Mesendoderm (in vitro differentiated cells): ENCODE data around the gene CXCR3.

ENCODE experiments used
- DNase-seq: peaks from one replicate; pipeline ENCODE4 v3.0.0; 2013
- H2AK5ac ChIP-seq: 2 replicates; pipeline ENCODE4 v1.6.1; 2013; ENCODE audit warnings: low read length, inconsistent platforms
- H2BK120ac ChIP-seq: 2 replicates; pipeline ENCODE4 v1.6.1; 2013; ENCODE audit warnings: low read depth, mild to moderate bottlenecking, low read length, moderate library complexity, mixed read lengths
- H2BK15ac ChIP-seq: replicated peaks from 2 replicates; pipeline ENCODE4 v1.6.1; 2013; ENCODE audit warnings: low read depth, mild to moderate bottlenecking, moderate library complexity
- H2BK5ac ChIP-seq: 2 replicates; pipeline ENCODE4 v1.6.1; 2013; ENCODE audit warnings: low read length, inconsistent platforms
- H3K18ac ChIP-seq: 2 replicates; pipeline ENCODE4 v1.6.1; 2013; ENCODE audit warnings: mild to moderate bottlenecking, low read length, mixed read lengths
- H3K23ac ChIP-seq: one replicate; pipeline ENCODE4 v1.6.1; 2013; ENCODE audit warnings: low read length
- H3K27ac ChIP-seq: 2 replicates; pipeline ENCODE4 v1.5.1; 2013; ENCODE audit warnings: low read depth, mild to moderate bottlenecking, inconsistent platforms, low read length, moderate library complexity
- H3K27me3 ChIP-seq: 2 replicates; pipeline ENCODE4 v1.6.1; 2013; ENCODE audit warnings: low read length, control low read depth, mild to moderate bottlenecking, inconsistent platforms; ENCODE audit not compliant: insufficient read depth, poor library complexity
- H3K36me3 ChIP-seq: 2 replicates; pipeline ENCODE4 v1.6.1; 2013; ENCODE audit warnings: low read length, inconsistent platforms; ENCODE audit not compliant: control insufficient read depth, insufficient read depth
- H3K4ac ChIP-seq: one replicate; pipeline ENCODE4 v1.6.1; 2013; ENCODE audit warnings: low read depth, mild to moderate bottlenecking, low read length, moderate library complexity
- H3K4me1 ChIP-seq: 2 replicates; pipeline ENCODE4 v1.6.1; 2013; ENCODE audit warnings: low read depth, low read length, inconsistent platforms; ENCODE audit not compliant: control insufficient read depth
- H3K4me2 ChIP-seq: 2 replicates; pipeline ENCODE4 v1.6.1; 2013; ENCODE audit warnings: low read length
- H3K4me3 ChIP-seq: 2 replicates; pipeline ENCODE4 v1.5.1; 2013; ENCODE audit warnings: mild to moderate bottlenecking, low read length
- H3K56ac ChIP-seq: one replicate; pipeline ENCODE4 v1.6.1; 2013; ENCODE audit warnings: low read length
- H3K79me1 ChIP-seq: 2 replicates; pipeline ENCODE4 v1.6.1; 2013; ENCODE audit warnings: low read length, inconsistent platforms
- H3K79me2 ChIP-seq: 2 replicates; pipeline ENCODE4 v1.6.1; 2013; ENCODE audit warnings: mild to moderate bottlenecking, low read length; ENCODE audit not compliant: control insufficient read depth, insufficient read depth
- H3K9ac ChIP-seq: 2 replicates; pipeline ENCODE4 v1.6.1; 2013; ENCODE audit warnings: low read length, inconsistent platforms
- H4K5ac ChIP-seq: one replicate; pipeline ENCODE4 v1.6.1; 2013; ENCODE audit warnings: low read length
- H4K8ac ChIP-seq: one replicate; pipeline ENCODE4 v1.6.1; 2013; ENCODE audit warnings: low read depth, mild to moderate bottlenecking, control low read depth, low read length, moderate library complexity
- WGBS: extraction: QIAGEN DNeasy Blood & Tissue Kit; methylation state at CpG from one replicate; pipeline ENCODE4 v1.1.7; 2013; ENCODE audit warnings: low lambda C conversion rate, missing lambda C conversion rate; ENCODE audit not compliant: insufficient coverage; ENCODE audit errors: extremely low coverage; 5-methylcytosine and 5-hydroxymethylcytosine counted together

Gene CXCR3

GRCh38 chrX:71640002-71640401, 21.7 kb upstream of the CXCR3 start:
- Histone ChIP-seq H3K4ac (no peak overlapping the region), H3K4me2 (no peak overlapping the region), H3K18ac (no peak overlapping the region), H3K79me1 (no peaks in the 10 kb centered on the region), H3K9ac (no peak overlapping the region), H3K27ac (no peak overlapping the region), H3K79me2 (no peaks in the 10 kb centered on the region), H3K4me3 (no peak overlapping the region), H3K36me3 (no peaks in the 10 kb centered on the region), H2BK120ac (no peak overlapping the region), H3K56ac (no peak overlapping the region), H2AK5ac (no peak overlapping the region), H2BK15ac (no peak overlapping the region), H4K8ac (no peak overlapping the region), H2BK5ac (no peak overlapping the region), H3K27me3 (no peaks in the 10 kb centered on the region), H3K23ac (no peak overlapping the region), H4K5ac (no peak overlapping the region), H3K4me1 (no peaks in the 10 kb centered on the region)
- DNase-seq = no peak
- WGBS = no CpG with 5 or more reads among the region's 4 CpGs

- Histone ChIP-seq H3K36me3 (no peaks in the 10 kb centered on the region), H3K79me2 (no peaks in the 10 kb centered on the region), H3K4ac (no peak overlapping the region), H3K4me1 (no peaks in the 10 kb centered on the region), H3K79me1 (no peaks in the 10 kb centered on the region), H2AK5ac (no peak overlapping the region), H3K27ac (no peak overlapping the region), H3K27me3 (no peaks in the 10 kb centered on the region), H3K56ac (no peak overlapping the region), H3K23ac (no peak overlapping the region), H4K5ac (no peak overlapping the region), H3K4me3 (no peak overlapping the region), H3K4me2 (no peak overlapping the region), H2BK15ac (no peak overlapping the region), H2BK5ac (no peak overlapping the region), H3K9ac (no peak overlapping the region), H4K8ac (no peak overlapping the region), H3K18ac (no peak overlapping the region), H2BK120ac (no peak overlapping the region)
- WGBS = no CpG with 5 or more reads among the region's 4 CpGs
- no peak for DNase-seq
Observed at GRCh38 chrX:71638409-71638808, 20.1 kb upstream of the CXCR3 start.

- Histone ChIP-seq H3K4me2 (no peak overlapping the region), H3K79me1 (no peaks in the 10 kb centered on the region), H4K5ac (no peak overlapping the region), H3K4me1 (no peaks in the 10 kb centered on the region), H2AK5ac (no peak overlapping the region), H3K4ac (no peak overlapping the region), H3K27ac (no peak overlapping the region), H3K18ac (no peak overlapping the region), H3K27me3 (no peaks in the 10 kb centered on the region), H2BK120ac (no peak overlapping the region), H3K4me3 (no peak overlapping the region), H3K23ac (no peak overlapping the region), H3K56ac (no peak overlapping the region), H3K79me2 (no peaks in the 10 kb centered on the region), H3K36me3 (no peaks in the 10 kb centered on the region), H2BK5ac (no peak overlapping the region), H3K9ac (no peak overlapping the region), H4K8ac (no peak overlapping the region), H2BK15ac (no peak overlapping the region)
- WGBS = no CpG with 5 or more reads among the region's 4 CpGs
- no peak for DNase-seq
Observed at GRCh38 chrX:71637848-71638247, 19.5 kb upstream of the CXCR3 start.

DNA sequence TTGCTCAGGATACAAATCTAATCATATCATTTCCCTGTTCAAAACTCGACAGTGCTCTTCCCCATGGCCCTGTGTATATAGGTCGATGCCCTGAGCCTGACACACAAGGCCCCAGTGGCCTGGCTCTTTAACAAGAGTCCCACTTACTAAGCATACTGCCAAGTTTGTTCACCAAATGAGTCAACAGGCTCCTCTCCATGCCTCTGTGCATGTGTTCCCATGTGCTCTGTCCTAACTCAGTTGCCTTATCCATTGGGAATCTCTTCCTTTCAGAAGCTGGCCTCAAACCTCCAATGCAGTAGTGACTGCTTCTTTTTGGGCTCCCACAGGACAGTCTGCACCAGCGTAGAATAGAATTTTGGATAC, 18.9 kb upstream of the CXCR3 start:
- H3K79me2 ChIP-seq = no peaks in the 10 kb centered on the region
- DNase-seq = no peak
- no peak overlapping the region for H3K18ac ChIP-seq
- no peak overlapping the region for H3K4ac ChIP-seq
- no peak overlapping the region for H2BK120ac ChIP-seq
- WGBS = no CpG with 5 or more reads among the region's 3 CpGs
- no peak overlapping the region for H3K4me3 ChIP-seq
- H3K23ac ChIP-seq = no peak overlapping the region
- H3K4me1 ChIP-seq = no peaks in the 10 kb centered on the region
- H3K27ac ChIP-seq = no peak overlapping the region
- no peaks in the 10 kb centered on the region for H3K36me3 ChIP-seq
- no peak overlapping the region for H3K56ac ChIP-seq
- no peak overlapping the region for H3K4me2 ChIP-seq
- H3K27me3 ChIP-seq = no peaks in the 10 kb centered on the region
- no peak overlapping the region for H2BK15ac ChIP-seq
- no peak overlapping the region for H3K9ac ChIP-seq
- no peaks in the 10 kb centered on the region for H3K79me1 ChIP-seq
- H4K8ac ChIP-seq = no peak overlapping the region
- no peak overlapping the region for H2AK5ac ChIP-seq
- H2BK5ac ChIP-seq = no peak overlapping the region
- H4K5ac ChIP-seq = no peak overlapping the region

DNA sequence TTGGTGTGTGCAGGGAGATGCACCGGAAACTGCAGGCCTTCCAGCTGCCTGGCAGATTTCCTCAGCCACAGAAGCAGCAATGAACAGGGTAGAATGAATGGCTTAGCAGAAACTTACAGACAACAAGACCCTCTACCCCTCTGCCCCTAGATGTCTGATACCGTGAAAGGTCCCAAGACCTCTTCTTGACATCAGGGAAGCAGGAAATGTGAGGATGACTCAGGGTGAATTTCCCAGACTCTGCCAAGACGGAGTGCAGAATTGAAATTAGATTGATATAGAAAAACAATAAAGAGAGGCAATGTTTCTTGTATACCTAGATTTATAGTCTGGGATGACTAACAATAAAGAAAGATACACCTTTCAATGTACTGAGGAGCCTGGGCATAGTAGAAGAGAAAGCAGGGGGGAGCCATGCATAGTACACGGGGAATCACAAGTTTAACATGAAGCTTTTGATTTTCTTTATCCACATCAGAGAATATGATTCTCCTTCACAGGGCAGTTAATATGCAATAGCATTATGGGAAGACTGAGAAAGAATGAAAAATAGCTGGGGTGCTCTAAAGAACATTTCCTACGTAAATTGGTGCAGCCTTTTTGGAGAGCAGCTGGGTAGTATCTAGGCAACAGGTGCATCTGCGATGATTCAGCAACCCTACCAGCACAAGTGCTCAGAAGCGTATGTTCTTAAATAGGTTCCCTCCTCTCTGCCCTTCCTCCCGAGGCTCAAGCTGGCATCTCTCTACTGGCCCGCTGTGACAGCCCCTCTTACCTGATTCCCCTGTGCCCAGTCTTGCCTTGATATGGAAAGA, 18.3 kb upstream of the CXCR3 start:
- Histone ChIP-seq H4K5ac (no peak overlapping the region), H3K9ac (no peak overlapping the region), H4K8ac (no peak overlapping the region), H3K79me2 (no peaks in the 10 kb centered on the region), H2BK120ac (no peak overlapping the region), H3K4ac (no peak overlapping the region), H2AK5ac (no peak overlapping the region), H3K79me1 (no peaks in the 10 kb centered on the region), H3K18ac (no peak overlapping the region), H3K36me3 (no peaks in the 10 kb centered on the region), H3K4me3 (no peak overlapping the region), H2BK15ac (no peak overlapping the region), H2BK5ac (no peak overlapping the region), H3K23ac (no peak overlapping the region), H3K4me2 (no peak overlapping the region), H3K27ac (no peak overlapping the region), H3K4me1 (no peaks in the 10 kb centered on the region), H3K27me3 (no peaks in the 10 kb centered on the region), H3K56ac (no peak overlapping the region)
- WGBS = no CpG with 5 or more reads among the region's 9 CpGs
- DNase-seq = no peak

DNA sequence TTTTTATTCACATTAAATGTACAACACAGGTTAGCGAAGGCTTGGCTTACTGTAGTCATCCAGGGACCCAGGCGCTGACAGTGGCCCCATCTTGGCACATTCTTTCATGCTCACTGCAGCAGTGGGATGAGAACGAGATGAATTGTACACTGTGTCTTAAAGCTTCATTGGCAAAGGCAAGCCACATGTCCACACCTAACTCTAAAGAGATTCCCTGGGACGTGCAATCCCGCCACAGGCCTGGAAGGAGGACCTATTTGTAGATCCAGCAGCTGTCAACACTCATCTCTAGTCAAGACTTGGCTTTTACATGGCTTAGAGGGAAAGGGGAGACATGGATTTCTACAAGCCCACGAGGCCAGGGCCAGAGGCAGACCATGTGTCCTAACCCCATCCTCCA, 16.1 kb upstream of the CXCR3 start:
- Histone ChIP-seq H3K56ac (no peak overlapping the region), H3K27ac (no peak overlapping the region), H2BK15ac (no peak overlapping the region), H3K4me2 (no peak overlapping the region), H2BK120ac (no peak overlapping the region), H3K9ac (no peak overlapping the region), H3K36me3 (no peaks in the 10 kb centered on the region), H2BK5ac (no peak overlapping the region), H3K23ac (no peak overlapping the region), H3K79me2 (no peaks in the 10 kb centered on the region), H3K79me1 (no peaks in the 10 kb centered on the region), H4K8ac (no peak overlapping the region), H3K27me3 (no peaks in the 10 kb centered on the region), H4K5ac (no peak overlapping the region), H3K4ac (no peak overlapping the region), H3K4me3 (no peak overlapping the region), H3K18ac (no peak overlapping the region), H3K4me1 (no peaks in the 10 kb centered on the region), H2AK5ac (no peak overlapping the region)
- DNase-seq = no peak
- WGBS = no CpG with 5 or more reads among the region's 6 CpGs
